A549 (cell line): Measurements from ENCODE around the gene ZMIZ2. TPM values are rescaled to one million over a fixed set of nuclear protein-coding genes. Genes with fewer than 3 reads are reported as not detected.

Experiments used
- ATAC-seq, 2 experiments: fragments of 200-7000 bp in 1 of 2; fragments of >200 bp in 1 of 2; cut with Nextera tagmentation in 1 of 2; cut with Tn5 transposase in 1 of 2; 3 replicates each; pipeline versions ENCODE4 v1.8.0 to v1.9.1; 2018 to 2020; ENCODE audit warnings: mild to moderate bottlenecking in 1 of 2, moderate library complexity in 1 of 2
- CTCF ChIA-PET: fragments of 300-600 bp; sonication (Branson Sonifier 250); formaldehyde crosslinking; extraction: SDS; loops from one replicate; lab custom pipeline; 2021; ENCODE audit warnings: antibody characterized with exemption, inconsistent platforms; lab: Yijun Ruan, JAX
- POLR2A ChIA-PET: fragments of 350-600 bp; formaldehyde crosslinking; extraction: SDS; loops from one replicate; lab custom pipeline; 2021; ENCODE audit warnings: antibody characterized with exemption, inconsistent platforms; lab: Yijun Ruan, JAX
- DNase-seq, 2 experiments: peaks; one replicate each; pipeline versions ENCODE4 v3.0.0 to v3.0.0-alpha.2; 2011 to 2016; ENCODE audit warnings: low read depth in 1 of 2, low spot score in 1 of 2
- FAIRE-seq: peaks from 2 replicates; lab custom pipeline; 2011; peaks lifted over from hg19 to GRCh38; lab: Jason Lieb, UNC
- H3K27ac ChIP-seq, 2 experiments: fragments of >200 bp; sonication (Bioruptor Twin); formaldehyde crosslinking; 3 replicates each; pipeline ENCODE4 v1.5.1; 2016 to 2017
- H3K4me1 ChIP-seq: fragments of >200 bp; sonication (Bioruptor Twin); formaldehyde crosslinking; 3 replicates; pipeline ENCODE4 v1.6.1; 2016
- H3K4me2 ChIP-seq: fragments of >200 bp; sonication (Bioruptor Twin); formaldehyde crosslinking; 3 replicates; pipeline ENCODE4 v1.6.1; 2016
- H3K4me3 ChIP-seq: fragments of >200 bp; sonication (Bioruptor Twin); formaldehyde crosslinking; 3 replicates; pipeline ENCODE4 v1.5.1; 2016
- H3K9me3 ChIP-seq: fragments of >200 bp; sonication (Bioruptor Twin); formaldehyde crosslinking; 3 replicates; pipeline ENCODE4 v1.6.1; 2016
- CBX2 ChIP-seq: fragments of 200-600 bp; sonication (generic); IDR thresholded peaks from 2 replicates; pipeline ENCODE4 v1.6.1; 2016; ENCODE audit warnings: low read depth, mild to moderate bottlenecking, borderline replicate concordance
- CHD4 ChIP-seq: fragments of 200-600 bp; sonication (generic); IDR thresholded peaks from 2 replicates; pipeline ENCODE4 v1.6.1; 2016; ENCODE audit warnings: antibody characterized with exemption, mild to moderate bottlenecking, borderline replicate concordance
- EP300 ChIP-seq, 2 experiments: fragments of >200 bp; sonication (Bioruptor Twin); formaldehyde crosslinking; IDR thresholded peaks; 2 replicates in 1 of 2; 3 replicates in 1 of 2; pipeline ENCODE4 v1.6.1; 2016 to 2017
- ESRRA ChIP-seq: fragments of 150-350 bp; IDR thresholded peaks from 2 replicates; pipeline ENCODE4 v1.6.1; 2014; ENCODE audit warnings: mild to moderate bottlenecking, low read length, borderline replicate concordance
- FOSB ChIP-seq: fragments of 250-450 bp; sonication (Bioruptor Pico); IDR thresholded peaks from 2 replicates; pipeline ENCODE4 v1.5.0; 2020; ENCODE audit warnings: mild to moderate bottlenecking, moderate library complexity
- FOSL2 ChIP-seq, 2 experiments: fragments of 450-650 bp in 1 of 2; fragments of >200 bp in 1 of 2; sonication (Bioruptor Twin) in 1 of 2; formaldehyde crosslinking; IDR thresholded peaks; 2 replicates each; pipeline versions ENCODE4 v1.5.0 to v1.6.1; 2016 to 2020; ENCODE audit warnings: mild to moderate bottlenecking in 1 of 2, moderate library complexity in 1 of 2
- GATA3 ChIP-seq: IDR thresholded peaks from 2 replicates; pipeline ENCODE4 v1.6.1; 2012; ENCODE audit warnings: borderline replicate concordance
- HEYL ChIP-seq: fragments of 250-450 bp; sonication (Bioruptor Pico); IDR thresholded peaks from 2 replicates; pipeline ENCODE4 v1.8.0; 2021; ENCODE audit warnings: mild to moderate bottlenecking, moderate library complexity
- JUNB ChIP-seq: fragments of >200 bp; sonication (Bioruptor Twin); formaldehyde crosslinking; IDR thresholded peaks from 2 replicates; pipeline ENCODE4 v1.6.1; 2016
- KDM1A ChIP-seq: fragments of 200-600 bp; sonication (generic); IDR thresholded peaks from 2 replicates; pipeline ENCODE4 v1.6.1; 2016; ENCODE audit warnings: low read depth, mild to moderate bottlenecking
- NFE2L2 ChIP-seq: fragments of 150-350 bp; conservative IDR thresholded peaks from 2 replicates; pipeline ENCODE4 v1.6.1; 2014; ENCODE audit warnings: low read length
- NPAS2 ChIP-seq: fragments of 250-450 bp; sonication (Bioruptor Pico); IDR thresholded peaks from 2 replicates; pipeline ENCODE4 v1.8.0; 2022; ENCODE audit warnings: mild to moderate bottlenecking, moderate library complexity, borderline replicate concordance
- PBX3 ChIP-seq: IDR thresholded peaks from 2 replicates; pipeline ENCODE4 v1.6.1; 2012
- POLR2A ChIP-seq: IDR thresholded peaks from 2 replicates; pipeline ENCODE4 v1.6.1; 2012; ENCODE audit warnings: mild to moderate bottlenecking, low read length
- REST ChIP-seq: fragments of 200-600 bp; sonication (generic); IDR thresholded peaks from 2 replicates; pipeline ENCODE4 v1.6.1; 2016; ENCODE audit warnings: antibody characterized with exemption, mild to moderate bottlenecking, moderate library complexity
- SMC3 ChIP-seq: fragments of >200 bp; sonication (Bioruptor Twin); formaldehyde crosslinking; IDR thresholded peaks from 3 replicates; pipeline ENCODE4 v1.6.1; 2018; ENCODE audit warnings: inconsistent platforms
- SREBF2 ChIP-seq: fragments of 450-650 bp; IDR thresholded peaks from 2 replicates; pipeline ENCODE4 v1.6.1; 2014; ENCODE audit warnings: mild to moderate bottlenecking, moderate library complexity
- ZSCAN20 ChIP-seq: fragments of 250-450 bp; sonication (Bioruptor Pico); IDR thresholded peaks from 2 replicates; pipeline ENCODE4 v1.8.0; 2022; ENCODE audit warnings: mild to moderate bottlenecking, moderate library complexity
- WGBS: methylation state at CpG from one replicate; pipeline ENCODE4 v1.1.6; 2017; ENCODE audit errors: missing lambda C conversion rate; 5-methylcytosine and 5-hydroxymethylcytosine counted together
- polyA plus RNA-seq, 4 experiments: library from polyadenylated mRNA; depleted of rRNA in 3 of 4; stranded (reverse); fragments of >200 nt; fragmentation: RNase III in 1 of 4; extraction: RNeasy Plus Mini Kit Qiagen cat#74134 plus additional on column Dnase treatment in 1 of 4; gene quantifications; 2 replicates in 3 of 4; 3 replicates in 1 of 4; pipeline ENCODE4 v1.2.3, GENCODE V29; 2011 to 2017
- TF ChIP-seq, protein P1 (sequence below): fragments of 250-450 bp; sonication (Bioruptor Pico); IDR thresholded peaks from 2 replicates; pipeline ENCODE4 v1.5.0; 2021; ENCODE audit warnings: mild to moderate bottlenecking, moderate library complexity, borderline replicate concordance
- TF ChIP-seq, protein P2 (sequence below): fragments of 250-450 bp; sonication (Bioruptor Pico); IDR thresholded peaks from 2 replicates; pipeline ENCODE4 v1.5.0; 2020; ENCODE audit warnings: low read depth, mild to moderate bottlenecking, moderate library complexity
- TF ChIP-seq, protein P3 (sequence below): fragments of >200 bp; sonication (Bioruptor Twin); formaldehyde crosslinking; IDR thresholded peaks from 3 replicates; pipeline ENCODE4 v1.5.1; 2016

Gene ZMIZ2
- polyA plus RNA-seq, 2 of the 4 experiments (the other 2 are of a cell fraction): 4.3 to 21.7 TPM

GRCh38 chr7:44787041-44787440 lies 38.4 kb downstream of the ZMIZ2 start:
- 77% methylated on average over 4 of the region's 4 CpGs for WGBS
- Histone ChIP-seq H3K27ac (no peak overlapping the region), H3K4me2 (no peak overlapping the region), H3K4me1 (0 out of 3 replicates have a peak, but pooled peaks cover 3% of the 10 kb centered on the region), H3K4me3 (no peak overlapping the region), H3K9me3 (peaks cover 23% of the 10 kb centered on the region)
- DNase-seq (no peak), ATAC-seq (no peak), FAIRE-seq (no peak)
- ChIA-PET POLR2A (no interaction called here), CTCF (interaction anchor here (1.6 kb wide), 2 partner anchors 24 to 199 kb away, joined by 3 to 5 read pairs; no protein-coding TSS in a partner anchor)
- TF ChIP-seq CHD4 (no peak), POLR2A (no peak), NPAS2 (no peak), EP300 (IDR thresholded peaks at IDR 0.05) (no peak), HEYL (no peak), NFE2L2 (no peak), GATA3 (no peak)
- TF ChIP-seq, protein P1, sequence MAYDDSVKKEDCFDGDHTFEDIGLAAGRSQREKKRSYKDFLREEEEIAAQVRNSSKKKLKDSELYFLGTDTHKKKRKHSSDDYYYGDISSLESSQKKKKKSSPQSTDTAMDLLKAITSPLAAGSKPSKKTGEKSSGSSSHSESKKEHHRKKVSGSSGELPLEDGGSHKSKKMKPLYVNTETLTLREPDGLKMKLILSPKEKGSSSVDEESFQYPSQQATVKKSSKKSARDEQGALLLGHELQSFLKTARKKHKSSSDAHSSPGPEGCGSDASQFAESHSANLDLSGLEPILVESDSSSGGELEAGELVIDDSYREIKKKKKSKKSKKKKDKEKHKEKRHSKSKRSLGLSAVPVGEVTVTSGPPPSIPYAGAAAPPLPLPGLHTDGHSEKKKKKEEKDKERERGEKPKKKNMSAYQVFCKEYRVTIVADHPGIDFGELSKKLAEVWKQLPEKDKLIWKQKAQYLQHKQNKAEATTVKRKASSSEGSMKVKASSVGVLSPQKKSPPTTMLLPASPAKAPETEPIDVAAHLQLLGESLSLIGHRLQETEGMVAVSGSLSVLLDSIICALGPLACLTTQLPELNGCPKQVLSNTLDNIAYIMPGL (CRISPR knock-in tag): no peak
- TF ChIP-seq, all 56 proteins: peak for 0

- no peak for FAIRE-seq
- H3K9me3 ChIP-seq: peaks cover 18% of the 10 kb centered on the region
- no peak for TF ChIP-seq SMC3
- no peak for TF ChIP-seq FOSB (CRISPR knock-in tag)
- no peak for TF ChIP-seq CBX2
- TF ChIP-seq, protein P2, sequence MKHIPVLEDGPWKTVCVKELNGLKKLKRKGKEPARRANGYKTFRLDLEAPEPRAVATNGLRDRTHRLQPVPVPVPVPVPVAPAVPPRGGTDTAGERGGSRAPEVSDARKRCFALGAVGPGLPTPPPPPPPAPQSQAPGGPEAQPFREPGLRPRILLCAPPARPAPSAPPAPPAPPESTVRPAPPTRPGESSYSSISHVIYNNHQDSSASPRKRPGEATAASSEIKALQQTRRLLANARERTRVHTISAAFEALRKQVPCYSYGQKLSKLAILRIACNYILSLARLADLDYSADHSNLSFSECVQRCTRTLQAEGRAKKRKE (CRISPR knock-in tag): no peak
- TF ChIP-seq, protein P3, sequence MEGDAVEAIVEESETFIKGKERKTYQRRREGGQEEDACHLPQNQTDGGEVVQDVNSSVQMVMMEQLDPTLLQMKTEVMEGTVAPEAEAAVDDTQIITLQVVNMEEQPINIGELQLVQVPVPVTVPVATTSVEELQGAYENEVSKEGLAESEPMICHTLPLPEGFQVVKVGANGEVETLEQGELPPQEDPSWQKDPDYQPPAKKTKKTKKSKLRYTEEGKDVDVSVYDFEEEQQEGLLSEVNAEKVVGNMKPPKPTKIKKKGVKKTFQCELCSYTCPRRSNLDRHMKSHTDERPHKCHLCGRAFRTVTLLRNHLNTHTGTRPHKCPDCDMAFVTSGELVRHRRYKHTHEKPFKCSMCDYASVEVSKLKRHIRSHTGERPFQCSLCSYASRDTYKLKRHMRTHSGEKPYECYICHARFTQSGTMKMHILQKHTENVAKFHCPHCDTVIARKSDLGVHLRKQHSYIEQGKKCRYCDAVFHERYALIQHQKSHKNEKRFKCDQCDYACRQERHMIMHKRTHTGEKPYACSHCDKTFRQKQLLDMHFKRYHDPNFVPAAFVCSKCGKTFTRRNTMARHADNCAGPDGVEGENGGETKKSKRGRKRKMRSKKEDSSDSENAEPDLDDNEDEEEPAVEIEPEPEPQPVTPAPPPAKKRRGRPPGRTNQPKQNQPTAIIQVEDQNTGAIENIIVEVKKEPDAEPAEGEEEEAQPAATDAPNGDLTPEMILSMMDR: no peak
- no peak for TF ChIP-seq FOSL2 (IDR thresholded peaks at IDR 0.05)
- TF ChIP-seq FOSL2 (CRISPR knock-in tag; IDR thresholded peaks at IDR 0.05): no peak
- TF ChIP-seq ZSCAN20 (CRISPR knock-in tag): no peak
- no peak for TF ChIP-seq EP300 (IDR thresholded peaks at IDR 0.05)
- TF ChIP-seq SREBF2: no peak
- no peak for TF ChIP-seq JUNB
- TF ChIP-seq POLR2A: no peak
- TF ChIP-seq ESRRA: no peak
- no peak for TF ChIP-seq PBX3
- no peak for TF ChIP-seq KDM1A
- TF ChIP-seq REST: no peak
- TF ChIP-seq, all 56 proteins: peak for 0
- ChIA-PET POLR2A (no interaction called here), CTCF (interaction anchor here (0.8 to 1.6 kb wide), 3 partner anchors 9 to 200 kb away, joined by 3 to 5 read pairs (median 3); partner anchors contain the start of gene PPIA)
- ATAC-seq (no peak), DNase-seq (no peak)
- H3K4me1 ChIP-seq: 0 out of 3 replicates have a peak, but pooled peaks cover 3% of the 10 kb centered on the region
- H3K4me2 ChIP-seq: no peak overlapping the region
- 89% methylated on average over 3 of the region's 3 CpGs for WGBS
- no peak overlapping the region for H3K27ac ChIP-seq
- no peak overlapping the region for H3K4me3 ChIP-seq
These were observed 39.1 kb downstream of the ZMIZ2 start for GRCh38 chr7:44787762-44788161.
